K562 (cell line): ENCODE measurements around the gene RNF39. TPM values are rescaled to one million over a fixed set of nuclear protein-coding genes. Genes with fewer than 3 reads are reported as not detected.

ENCODE experiments used
- GATAD2B ChIP-seq: fragments of 450-650 bp; IDR thresholded peaks from 2 replicates; pipeline ENCODE4 v1.6.1; 2017; ENCODE audit warnings: mild to moderate bottlenecking, borderline replicate concordance
- HDAC3 ChIP-seq: fragments of 450-650 bp; IDR thresholded peaks from 2 replicates; pipeline ENCODE4 v1.6.1; 2018; ENCODE audit warnings: borderline replicate concordance, mild to moderate bottlenecking, moderate library complexity; ENCODE audit not compliant: partially characterized antibody
- HDAC6 ChIP-seq: IDR thresholded peaks from 2 replicates; pipeline ENCODE4 v1.6.1; 2012; ENCODE audit warnings: low read depth, mild to moderate bottlenecking, control low read depth, inconsistent platforms, low read length, moderate library complexity
- HNRNPL ChIP-seq: fragments of 200-400 bp; formaldehyde crosslinking; IDR thresholded peaks from 2 replicates; pipeline ENCODE4 v1.6.1; 2017; ENCODE audit warnings: low read depth, mild to moderate bottlenecking, low read length
- LEF1 ChIP-seq: fragments of 450-650 bp; IDR thresholded peaks from 2 replicates; pipeline ENCODE4 v1.6.1; 2016; ENCODE audit warnings: mild to moderate bottlenecking
- MEF2A ChIP-seq: IDR thresholded peaks from 2 replicates; pipeline ENCODE4 v1.6.1; 2011; ENCODE audit warnings: low read depth, mild to moderate bottlenecking, low read length, moderate library complexity; ENCODE audit not compliant: control insufficient read depth
- NBN ChIP-seq: fragments of 450-650 bp; IDR thresholded peaks from 2 replicates; pipeline ENCODE4 v1.6.1; 2016; ENCODE audit warnings: low read depth, mild to moderate bottlenecking
- RAD21 ChIP-seq, 2 experiments: fragments of 250-450 bp in 1 of 2; fragments of 450-650 bp in 1 of 2; sonication (Bioruptor Pico) in 1 of 2; formaldehyde crosslinking in 1 of 2; IDR thresholded peaks in 1 of 2; conservative IDR thresholded peaks in 1 of 2; 2 replicates each; pipeline versions ENCODE4 v1.4.0 to v1.8.0; 2020 to 2022; ENCODE audit warnings: mild to moderate bottlenecking in 2 of 2, moderate library complexity in 1 of 2
- SRSF7 ChIP-seq: fragments of 200-400 bp; formaldehyde crosslinking; optimal IDR thresholded peaks from 2 replicates; pipeline ENCODE3; 2017; ENCODE audit warnings: mild to moderate bottlenecking, low read depth, low read length
- TAF1 ChIP-seq: IDR thresholded peaks from 2 replicates; pipeline ENCODE4 v1.6.1; 2011; ENCODE audit warnings: mild to moderate bottlenecking, low read length, moderate library complexity; ENCODE audit not compliant: insufficient read depth, control insufficient read depth, severe bottlenecking; ENCODE audit errors: extremely low read depth
- ZNF184 ChIP-seq: sonication (generic); formaldehyde crosslinking; IDR thresholded peaks from 2 replicates; pipeline ENCODE4 v1.5.0; 2020; ENCODE audit warnings: missing genetic modification reagents
- ZNF318 ChIP-seq, 2 experiments: fragments of 450-650 bp; IDR thresholded peaks; 2 replicates each; pipeline ENCODE4 v1.6.1; 2016; ENCODE audit warnings: mild to moderate bottlenecking in 2 of 2, borderline replicate concordance in 1 of 2, low read depth in 1 of 2, moderate library complexity in 1 of 2
- ZNF445 ChIP-seq: fragments of 250-450 bp; sonication (Bioruptor Pico); IDR thresholded peaks from 2 replicates; pipeline ENCODE4 v1.4.0; 2020; ENCODE audit warnings: low read depth, mild to moderate bottlenecking, moderate library complexity
- polyA plus RNA-seq, 8 experiments: library from polyadenylated mRNA; depleted of rRNA in 4 of 8; stranded (reverse) in 5 of 8; unstranded in 3 of 8; fragments of >200 nt; fragmentation: Nextera tagmentation in 2 of 8; fragmentation: Illumina TruSeq in 1 of 8; extraction: Ambion mirVana in 2 of 8; extraction: Trizol in 1 of 8; gene quantifications; 2 replicates each; pipeline versions ENCODE4 v1.2.1 to v1.2.3, GENCODE V29; 2011 to 2014; ENCODE audit warnings: inconsistent platforms in 1 of 8, missing spikeins in 1 of 8
- total RNA-seq, 7 experiments: library from RNA; depleted of rRNA in 6 of 7; stranded (reverse); fragments of >200 nt in 6 of 7; fragmentation: Illumina TruSeq in 2 of 7; extraction: Trizol in 2 of 7; gene quantifications; 2 replicates each; pipeline versions ENCODE4 v1.2.1 to v1.2.3, GENCODE V29; 2011 to 2021; ENCODE audit warnings: low replicate concordance in 1 of 7
- TF ChIP-seq, protein P1 (sequence below): fragments of 150-350 bp; IDR thresholded peaks from 2 replicates; pipeline ENCODE4 v1.6.1; 2014; ENCODE audit warnings: low read depth, mild to moderate bottlenecking, low read length, borderline replicate concordance

RNF39 gene
- total and polyA plus RNA-seq, 9 of the 15 experiments (the other 6 are each of a cell fraction or from before 2014, with no cell fraction given): not detected

DNA sequence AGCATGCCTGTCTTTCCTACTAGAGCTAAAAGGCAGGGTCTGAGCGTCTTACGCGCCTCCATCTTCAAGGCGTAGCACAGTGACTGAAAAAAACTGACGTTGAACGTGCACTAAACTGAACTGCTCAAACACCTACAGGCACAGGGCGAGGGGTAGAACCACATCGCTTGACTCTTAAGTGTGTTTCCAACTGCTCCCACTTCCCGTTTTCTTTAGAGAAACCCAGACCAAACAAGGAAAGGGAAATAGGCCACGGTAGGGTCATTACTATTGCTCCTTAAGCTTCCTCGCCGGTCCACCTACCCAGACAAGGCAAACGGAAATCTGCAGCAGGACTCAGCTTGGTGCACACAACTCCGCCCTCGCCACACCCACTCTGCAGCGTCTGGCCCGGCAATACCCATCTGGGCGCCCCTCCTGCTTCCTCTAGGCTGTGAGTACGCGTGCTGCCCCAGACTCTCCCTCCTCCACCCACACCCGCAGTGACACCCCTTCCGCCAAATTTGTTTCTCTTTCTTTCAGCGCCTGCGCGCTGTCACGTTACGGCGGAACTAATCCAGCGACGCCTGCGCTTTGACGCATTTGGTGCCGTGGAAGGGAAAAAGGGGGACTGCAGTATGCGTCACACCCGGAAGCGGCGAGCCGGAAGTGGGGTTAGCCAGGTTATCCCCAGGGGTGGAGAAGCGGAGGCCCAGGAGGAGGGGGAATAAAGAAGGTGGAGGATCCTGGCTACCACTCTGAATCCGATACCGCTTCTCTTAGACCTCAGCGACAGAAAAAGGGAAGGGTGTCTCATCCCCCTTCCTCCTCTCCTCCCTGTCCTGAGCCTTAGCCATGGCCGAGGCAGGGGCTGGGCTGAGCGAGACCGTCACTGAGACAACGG, 8.8 kb downstream of the RNF39 start, which contains the start of gene PPP1R11 (continued):
- TF ChIP-seq ZNF445 (CRISPR knock-in tag) (no peak), SRSF7 (no peak), LEF1 (no peak; the same call in 1 of the 2 replicates), HDAC3 (no peak), HNRNPL (no peak; the same call in 1 of the 2 replicates), HDAC6 (peak; percentile 54; the same call in 1 of the 2 replicates), GATAD2B (peak; percentile 24; the same call in 1 of the 2 replicates), ZNF318 (IDR thresholded peaks at IDR 0.05; ENCODE audit: borderline replicate concordance in 1 of 2, low read depth in 1 of 2) (no peak; a peak in 2 of 4 replicates), TAF1 (peak; percentile 86), RAD21 (CRISPR knock-in tag; conservative IDR thresholded peaks at IDR 0.05 in 1 of 2, IDR thresholded peaks at IDR 0.05 in 1 of 2) (no peak), ZNF184 (no peak), MEF2A (0 out of 2 replicates have a peak, but pooled peaks have one; percentile 13), NBN (no peak; the same call in 1 of the 2 replicates)
- TF ChIP-seq, protein P1, sequence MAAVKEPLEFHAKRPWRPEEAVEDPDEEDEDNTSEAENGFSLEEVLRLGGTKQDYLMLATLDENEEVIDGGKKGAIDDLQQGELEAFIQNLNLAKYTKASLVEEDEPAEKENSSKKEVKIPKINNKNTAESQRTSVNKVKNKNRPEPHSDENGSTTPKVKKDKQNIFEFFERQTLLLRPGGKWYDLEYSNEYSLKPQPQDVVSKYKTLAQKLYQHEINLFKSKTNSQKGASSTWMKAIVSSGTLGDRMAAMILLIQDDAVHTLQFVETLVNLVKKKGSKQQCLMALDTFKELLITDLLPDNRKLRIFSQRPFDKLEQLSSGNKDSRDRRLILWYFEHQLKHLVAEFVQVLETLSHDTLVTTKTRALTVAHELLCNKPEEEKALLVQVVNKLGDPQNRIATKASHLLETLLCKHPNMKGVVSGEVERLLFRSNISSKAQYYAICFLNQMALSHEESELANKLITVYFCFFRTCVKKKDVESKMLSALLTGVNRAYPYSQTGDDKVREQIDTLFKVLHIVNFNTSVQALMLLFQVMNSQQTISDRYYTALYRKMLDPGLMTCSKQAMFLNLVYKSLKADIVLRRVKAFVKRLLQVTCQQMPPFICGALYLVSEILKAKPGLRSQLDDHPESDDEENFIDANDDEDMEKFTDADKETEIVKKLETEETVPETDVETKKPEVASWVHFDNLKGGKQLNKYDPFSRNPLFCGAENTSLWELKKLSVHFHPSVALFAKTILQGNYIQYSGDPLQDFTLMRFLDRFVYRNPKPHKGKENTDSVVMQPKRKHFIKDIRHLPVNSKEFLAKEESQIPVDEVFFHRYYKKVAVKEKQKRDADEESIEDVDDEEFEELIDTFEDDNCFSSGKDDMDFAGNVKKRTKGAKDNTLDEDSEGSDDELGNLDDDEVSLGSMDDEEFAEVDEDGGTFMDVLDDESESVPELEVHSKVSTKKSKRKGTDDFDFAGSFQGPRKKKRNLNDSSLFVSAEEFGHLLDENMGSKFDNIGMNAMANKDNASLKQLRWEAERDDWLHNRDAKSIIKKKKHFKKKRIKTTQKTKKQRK: no peak
